Measurements from ENCODE around the gene DDB1.

The DDB1 gene

DNA sequence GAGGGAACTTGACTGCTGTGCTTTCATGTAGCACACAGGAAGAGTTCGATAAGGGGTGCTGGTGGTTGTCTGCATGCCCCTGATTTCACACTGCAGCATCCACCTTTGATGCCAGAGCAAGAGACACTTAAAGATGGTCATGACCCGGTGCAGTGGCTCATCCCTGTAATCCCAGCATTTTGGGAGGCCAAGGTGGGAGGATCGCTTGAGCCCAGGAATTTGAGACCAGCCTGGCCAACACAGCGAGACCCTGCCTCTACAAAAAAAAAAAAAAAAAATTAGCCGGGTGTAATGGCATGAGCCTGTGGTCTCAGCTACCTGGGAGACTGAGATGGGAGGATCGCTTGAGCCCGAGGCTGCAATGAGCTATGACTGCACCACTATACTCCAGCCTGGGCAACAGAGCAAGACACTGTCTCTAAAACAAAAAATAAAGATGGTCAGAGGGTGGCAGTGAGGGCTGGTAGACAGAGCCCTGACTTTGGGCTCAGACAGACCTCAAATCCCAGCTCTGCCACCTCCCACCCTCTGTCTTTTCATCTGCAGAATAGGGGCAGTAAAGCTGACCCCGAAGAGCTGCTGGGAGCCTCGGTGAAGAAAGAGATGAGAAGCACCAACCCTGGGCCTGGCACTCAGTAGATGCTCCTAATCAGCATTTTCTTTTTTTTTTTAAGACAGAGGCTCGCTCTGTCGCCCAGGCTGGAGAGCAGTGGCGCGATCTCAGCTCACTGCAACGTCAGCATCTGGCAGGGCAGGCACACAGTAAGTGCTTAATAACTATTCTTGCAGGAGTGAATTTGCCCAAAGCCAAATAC is 55.5 kb downstream of the DDB1 start:
- H3K9ac ChIP-seq (ENCODE audit: low read depth, low read length): no peak overlapping the region
- no peak overlapping the region for H3K4me3 ChIP-seq (ENCODE audit: low read length)
- 0 out of 2 replicates have a peak, but pooled peaks cover 5% of the 10 kb centered on the region for H3K27me3 ChIP-seq (ENCODE audit: insufficient read depth, low read length)
- H3K36me3 ChIP-seq (ENCODE audit: insufficient read depth, low read length): peaks cover 30% of the 10 kb centered on the region; the same call in 1 of the 2 replicates
- H3K4me1 ChIP-seq (ENCODE audit: insufficient read depth, low read length): peaks cover 13% of the 10 kb centered on the region
- H3K9me3 ChIP-seq (ENCODE audit: insufficient read depth, low read depth, low read length): no peaks in the 10 kb centered on the region
- 81% methylated on average over 14 of the region's 14 CpGs for WGBS
- H3K27ac ChIP-seq (ENCODE audit: low read depth, low read length): no peak overlapping the region

DNA sequence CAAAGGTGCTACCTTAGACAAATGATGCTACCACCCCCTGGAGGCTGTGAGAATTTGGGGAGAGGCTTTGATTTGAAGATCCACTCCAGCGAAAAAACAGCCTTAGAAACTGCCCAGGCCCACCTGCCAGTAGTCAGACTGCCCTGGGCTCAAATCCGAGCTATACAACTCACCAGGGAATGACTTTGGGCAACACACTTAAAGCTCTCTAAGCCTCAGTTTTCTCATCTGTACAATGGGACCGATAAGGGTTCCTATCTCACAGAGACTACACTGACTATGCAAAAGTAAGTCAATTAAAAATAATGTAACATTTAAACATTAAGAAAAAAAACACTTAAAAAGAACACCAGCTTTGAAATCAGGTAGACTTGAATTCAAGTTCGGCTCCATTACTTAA is 57.7 kb downstream of the DDB1 start:
- H3K9ac ChIP-seq (ENCODE audit: low read depth, low read length): no peak overlapping the region
- no peaks in the 10 kb centered on the region for H3K9me3 ChIP-seq (ENCODE audit: insufficient read depth, low read depth, low read length)
- peaks cover 11% of the 10 kb centered on the region for H3K4me1 ChIP-seq (ENCODE audit: insufficient read depth, low read length)
- 91% methylated on average over 4 of the region's 4 CpGs for WGBS
- H3K36me3 ChIP-seq (ENCODE audit: insufficient read depth, low read length): peaks cover 37% of the 10 kb centered on the region; the same call in 1 of the 2 replicates
- 0 out of 2 replicates have a peak, but pooled peaks cover 5% of the 10 kb centered on the region for H3K27me3 ChIP-seq (ENCODE audit: insufficient read depth, low read length)
- H3K27ac ChIP-seq (ENCODE audit: low read depth, low read length): no peak overlapping the region
- H3K4me3 ChIP-seq (ENCODE audit: low read length): no peak overlapping the region

DNA sequence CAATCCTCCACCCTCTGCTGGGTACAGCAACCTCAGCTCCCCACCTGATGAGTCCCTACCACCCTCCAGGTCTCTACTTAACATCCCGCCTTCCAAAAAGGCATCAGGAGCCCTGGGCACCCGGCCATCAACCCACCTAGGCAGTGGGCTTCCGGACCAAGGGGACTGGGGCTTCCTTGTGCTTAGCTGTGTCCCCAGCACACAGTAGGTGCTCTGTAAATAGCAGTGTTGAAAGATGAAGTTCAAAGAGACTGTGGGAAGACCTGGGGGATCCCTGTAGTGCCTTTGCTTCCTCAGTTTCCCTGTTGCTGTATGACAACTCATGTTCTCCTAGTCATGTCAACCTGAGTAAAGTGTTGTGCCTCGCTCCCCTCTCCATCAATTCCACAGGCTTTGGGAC is 58.8 kb downstream of the DDB1 start:
- WGBS: 94% methylated on average over 4 of the region's 4 CpGs
- H3K9ac ChIP-seq (ENCODE audit: low read depth, low read length): no peak overlapping the region; the same call in 1 of the 2 replicates
- H3K4me3 ChIP-seq (ENCODE audit: low read length): no peak overlapping the region
- H3K4me1 ChIP-seq (ENCODE audit: insufficient read depth, low read length): peaks cover 8% of the 10 kb centered on the region
- H3K27me3 ChIP-seq (ENCODE audit: insufficient read depth, low read length): 0 out of 2 replicates have a peak, but pooled peaks cover 5% of the 10 kb centered on the region
- H3K36me3 ChIP-seq (ENCODE audit: insufficient read depth, low read length): peaks cover 36% of the 10 kb centered on the region; the same call in 1 of the 2 replicates
- H3K27ac ChIP-seq (ENCODE audit: low read depth, low read length): no peak overlapping the region
- H3K9me3 ChIP-seq (ENCODE audit: insufficient read depth, low read depth, low read length): no peaks in the 10 kb centered on the region

DNA sequence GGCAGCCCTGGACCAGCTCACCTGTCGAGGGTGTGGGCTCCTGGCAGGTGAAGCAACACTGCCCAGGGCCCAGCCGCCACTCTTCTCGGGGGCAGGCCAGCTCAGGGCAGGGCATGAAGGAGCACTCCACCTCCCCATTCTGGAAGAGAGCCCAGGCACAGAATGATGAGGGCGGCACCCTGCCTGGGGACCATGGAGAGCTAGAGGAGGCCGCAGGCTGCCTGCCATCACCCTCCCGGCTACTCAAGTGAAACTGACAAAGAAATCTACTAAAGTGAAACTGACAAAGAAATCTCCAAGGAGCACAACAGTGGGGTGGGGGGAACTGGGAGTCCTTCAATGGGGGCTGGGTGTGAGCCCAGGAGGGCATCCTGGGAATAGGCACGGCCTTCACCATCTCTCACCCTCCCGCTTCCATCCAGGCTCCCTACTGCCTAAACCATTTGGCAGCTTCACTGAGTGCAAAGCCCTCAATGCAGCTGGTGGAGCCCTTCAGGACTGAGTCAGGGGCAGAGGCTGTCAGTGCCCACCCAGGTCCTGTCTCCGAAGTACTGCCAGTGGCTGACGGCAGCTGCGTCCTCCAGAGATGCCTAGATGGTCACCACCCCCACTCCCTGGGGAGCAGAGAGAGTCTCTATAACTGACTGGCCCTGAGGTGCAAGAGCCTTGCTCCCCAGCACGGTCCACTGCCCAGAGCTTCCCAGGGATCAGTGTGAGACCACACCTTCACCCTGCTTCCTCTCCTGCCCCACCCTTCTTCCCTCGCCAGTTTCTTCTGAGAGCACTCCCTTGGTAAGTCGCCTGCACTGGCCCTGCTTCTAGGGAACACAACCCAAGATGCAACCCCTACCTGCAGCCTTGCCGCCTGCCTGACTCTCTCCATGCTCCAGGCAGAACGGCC is 59.5 kb downstream of the DDB1 start:
- no peak overlapping the region for H3K27ac ChIP-seq (ENCODE audit: low read depth, low read length)
- WGBS: 92% methylated on average over 16 of the region's 16 CpGs

DNA sequence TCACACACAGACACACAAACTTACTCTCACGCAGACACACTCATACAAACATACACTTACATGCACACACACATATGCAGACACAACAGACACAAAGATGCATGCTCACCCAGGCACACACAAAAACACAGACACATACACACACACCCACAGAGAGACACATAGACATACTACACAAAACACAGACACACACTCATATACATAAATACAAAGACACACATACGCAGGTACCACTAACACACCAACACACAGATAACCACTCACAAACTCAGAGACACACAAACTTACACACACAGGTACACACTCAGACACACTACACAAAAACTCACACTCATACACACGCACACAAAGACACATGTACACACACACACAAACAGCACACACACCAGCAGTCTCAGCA is 60.2 kb downstream of the DDB1 start:
- H3K9me3 ChIP-seq (ENCODE audit: insufficient read depth, low read depth, low read length): no peaks in the 10 kb centered on the region
- no peak overlapping the region for H3K9ac ChIP-seq (ENCODE audit: low read depth, low read length)
- peaks cover 29% of the 10 kb centered on the region; the same call in 1 of the 2 replicates for H3K36me3 ChIP-seq (ENCODE audit: insufficient read depth, low read length)
- H3K27me3 ChIP-seq (ENCODE audit: insufficient read depth, low read length): no peaks in the 10 kb centered on the region
- 93% methylated on average over 3 of the region's 3 CpGs for WGBS
- no peak overlapping the region for H3K4me3 ChIP-seq (ENCODE audit: low read length)
- H3K4me1 ChIP-seq (ENCODE audit: insufficient read depth, low read length): 0 out of 2 replicates have a peak, but pooled peaks cover under 1% of the 10 kb centered on the region
- H3K27ac ChIP-seq (ENCODE audit: low read depth, low read length): no peak overlapping the region

More for the DNA sequence above, 59.5 kb downstream of the DDB1 start:
- peaks cover 7% of the 10 kb centered on the region for H3K4me1 ChIP-seq (ENCODE audit: insufficient read depth, low read length)
- H3K27me3 ChIP-seq (ENCODE audit: insufficient read depth, low read length): 0 out of 2 replicates have a peak, but pooled peaks cover 5% of the 10 kb centered on the region
- peaks cover 34% of the 10 kb centered on the region; the same call in 1 of the 2 replicates for H3K36me3 ChIP-seq (ENCODE audit: insufficient read depth, low read length)
- no peak overlapping the region for H3K4me3 ChIP-seq (ENCODE audit: low read length)
- H3K9me3 ChIP-seq (ENCODE audit: insufficient read depth, low read depth, low read length): no peaks in the 10 kb centered on the region
- H3K9ac ChIP-seq (ENCODE audit: low read depth, low read length): no peak overlapping the region; the same call in 1 of the 2 replicates

DNA sequence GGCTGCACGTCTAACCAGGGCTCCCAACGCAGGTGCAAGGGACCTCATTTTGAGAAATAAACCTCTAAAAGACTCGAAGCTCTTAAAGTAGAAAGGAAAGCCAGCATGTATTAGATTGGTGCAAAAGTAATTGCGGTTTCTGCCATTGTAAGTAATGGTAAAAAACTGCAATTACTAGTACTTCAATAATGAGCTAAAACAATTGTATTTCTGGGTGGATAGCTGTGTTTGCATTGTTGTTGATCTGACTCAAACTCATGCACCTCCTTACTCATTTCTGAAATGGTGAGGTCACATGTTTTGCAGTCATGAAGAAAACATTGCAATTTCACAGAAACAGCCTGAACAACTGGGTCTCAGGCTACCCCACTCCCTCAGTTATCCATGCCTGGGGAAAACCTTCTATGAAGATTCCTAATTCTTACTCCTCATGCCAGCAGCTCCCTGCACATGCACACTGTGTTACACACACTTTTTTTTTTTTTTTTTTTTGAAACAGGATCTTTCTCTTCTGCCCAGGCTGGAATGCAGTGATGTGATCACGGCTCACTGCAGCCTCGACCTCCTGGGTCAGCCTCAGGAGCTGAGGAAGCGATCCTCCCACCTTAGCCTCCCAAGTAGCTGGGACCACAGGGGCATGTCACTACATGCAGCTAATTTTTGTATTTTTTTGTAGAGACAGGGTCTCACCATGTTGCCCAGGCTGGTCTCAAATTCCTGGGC is 62.4 kb downstream of the DDB1 start:
- WGBS: 91% methylated on average over 7 of the region's 7 CpGs
- Histone ChIP-seq H3K9me3 (ENCODE audit: insufficient read depth, low read depth, low read length) (no peaks in the 10 kb centered on the region), H3K27ac (ENCODE audit: low read depth, low read length) (no peak overlapping the region), H3K9ac (ENCODE audit: low read depth, low read length) (no peak overlapping the region), H3K4me3 (ENCODE audit: low read length) (no peak overlapping the region), H3K36me3 (ENCODE audit: insufficient read depth, low read length) (peaks cover 32% of the 10 kb centered on the region; the same call in 1 of the 2 replicates), H3K27me3 (ENCODE audit: insufficient read depth, low read length) (no peaks in the 10 kb centered on the region), H3K4me1 (ENCODE audit: insufficient read depth, low read length) (no peaks in the 10 kb centered on the region)

DNA sequence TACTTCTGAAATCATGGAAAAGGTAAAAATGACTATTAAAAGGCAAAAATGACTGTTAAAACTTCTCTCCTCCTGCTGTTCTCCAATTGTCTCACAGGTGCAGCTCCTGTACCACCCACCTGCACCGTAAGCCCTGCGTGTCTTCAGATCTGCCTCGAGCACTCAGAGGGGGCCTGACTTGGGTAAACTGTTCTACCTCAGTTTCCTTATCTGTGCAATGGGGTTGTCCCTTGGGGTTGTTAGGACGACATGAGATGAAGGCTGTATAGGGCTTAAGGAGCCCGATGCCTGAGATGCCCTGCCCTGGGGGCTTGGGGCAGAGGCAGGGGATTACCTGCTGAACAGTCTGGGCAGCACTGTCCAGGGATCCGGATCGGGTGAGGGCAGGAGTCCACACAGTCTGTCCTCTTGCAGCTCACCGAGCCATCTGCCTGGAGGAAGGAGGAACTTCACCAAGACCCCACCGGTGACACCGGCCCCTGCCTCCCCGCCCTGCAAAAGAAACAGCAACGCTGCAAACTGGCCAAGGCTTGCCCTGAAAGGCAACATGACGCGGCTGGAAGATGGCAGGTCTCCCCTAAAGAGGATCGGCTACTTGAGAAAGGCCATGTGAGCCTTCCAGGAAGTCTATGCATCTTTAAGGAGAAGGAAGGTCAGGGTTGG is 64.2 kb downstream of the DDB1 start:
- 95% methylated on average over 15 of the region's 15 CpGs for WGBS
- H3K27me3 ChIP-seq (ENCODE audit: insufficient read depth, low read length): no peaks in the 10 kb centered on the region
- no peak overlapping the region for H3K27ac ChIP-seq (ENCODE audit: low read depth, low read length)
- H3K9me3 ChIP-seq (ENCODE audit: insufficient read depth, low read depth, low read length): no peaks in the 10 kb centered on the region
- no peak overlapping the region for H3K9ac ChIP-seq (ENCODE audit: low read depth, low read length)
- no peak overlapping the region for H3K4me3 ChIP-seq (ENCODE audit: low read length)
- peaks cover 17% of the 10 kb centered on the region; the same call in 1 of the 2 replicates for H3K36me3 ChIP-seq (ENCODE audit: insufficient read depth, low read length)
- no peaks in the 10 kb centered on the region for H3K4me1 ChIP-seq (ENCODE audit: insufficient read depth, low read length)

DNA sequence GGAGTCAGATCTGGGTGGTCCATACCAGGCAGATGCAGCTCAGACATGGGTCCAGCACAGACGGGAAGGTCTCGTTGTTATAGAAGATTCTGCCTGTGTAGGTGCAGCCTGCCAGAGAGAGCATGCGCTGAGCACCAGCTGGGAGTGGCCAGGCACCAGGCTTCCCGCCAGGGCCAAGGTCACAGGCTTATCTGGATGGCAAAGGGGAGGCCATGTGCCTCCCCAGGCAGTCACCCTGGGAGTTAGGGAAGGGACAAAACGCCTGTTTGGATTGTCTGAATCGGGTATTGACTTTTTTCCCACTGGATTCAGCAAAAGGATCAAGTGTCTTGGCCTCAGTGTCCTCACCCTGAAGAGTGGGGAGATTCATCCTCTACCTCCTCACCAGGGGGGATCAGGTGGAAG is 65.5 kb downstream of the DDB1 start:
- Histone ChIP-seq H3K27ac (ENCODE audit: low read depth, low read length) (no peak overlapping the region), H3K4me1 (ENCODE audit: insufficient read depth, low read length) (no peaks in the 10 kb centered on the region), H3K4me3 (ENCODE audit: low read length) (no peak overlapping the region), H3K9me3 (ENCODE audit: insufficient read depth, low read depth, low read length) (no peaks in the 10 kb centered on the region), H3K9ac (ENCODE audit: low read depth, low read length) (no peak overlapping the region), H3K27me3 (ENCODE audit: insufficient read depth, low read length) (no peaks in the 10 kb centered on the region), H3K36me3 (ENCODE audit: insufficient read depth, low read length) (peaks cover 21% of the 10 kb centered on the region)
- 86% methylated on average over 6 of the region's 6 CpGs for WGBS

DNA sequence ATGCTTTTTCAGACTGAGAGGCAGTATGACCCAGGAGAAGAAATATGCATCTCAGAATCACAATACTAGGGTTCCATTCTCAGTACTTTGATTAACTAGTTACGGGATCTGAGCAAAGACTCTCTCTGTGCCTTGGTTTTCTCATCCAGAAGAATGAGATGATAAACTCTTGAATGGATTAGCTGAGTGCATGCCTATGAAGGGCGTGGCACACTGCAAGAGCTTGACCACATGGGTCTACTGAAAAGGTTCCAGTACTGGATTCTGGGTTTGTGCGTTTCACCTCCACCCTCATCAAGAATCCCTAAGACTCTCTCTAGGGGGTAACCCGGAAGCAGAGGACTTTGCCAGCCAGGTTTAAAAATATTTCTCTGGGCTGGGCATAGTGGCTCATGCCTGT is 66.3 kb downstream of the DDB1 start:
- no peaks in the 10 kb centered on the region for H3K9me3 ChIP-seq (ENCODE audit: insufficient read depth, low read depth, low read length)
- no peak overlapping the region for H3K9ac ChIP-seq (ENCODE audit: low read depth, low read length)
- H3K36me3 ChIP-seq (ENCODE audit: insufficient read depth, low read length): peaks cover 14% of the 10 kb centered on the region
- no peaks in the 10 kb centered on the region for H3K4me1 ChIP-seq (ENCODE audit: insufficient read depth, low read length)
- H3K27ac ChIP-seq (ENCODE audit: low read depth, low read length): no peak overlapping the region
- whole genome bisulfite sequencing: 93% methylated on average over 4 of the region's 4 CpGs
- H3K27me3 ChIP-seq (ENCODE audit: insufficient read depth, low read length): no peaks in the 10 kb centered on the region
- no peak overlapping the region for H3K4me3 ChIP-seq (ENCODE audit: low read length)

DNA sequence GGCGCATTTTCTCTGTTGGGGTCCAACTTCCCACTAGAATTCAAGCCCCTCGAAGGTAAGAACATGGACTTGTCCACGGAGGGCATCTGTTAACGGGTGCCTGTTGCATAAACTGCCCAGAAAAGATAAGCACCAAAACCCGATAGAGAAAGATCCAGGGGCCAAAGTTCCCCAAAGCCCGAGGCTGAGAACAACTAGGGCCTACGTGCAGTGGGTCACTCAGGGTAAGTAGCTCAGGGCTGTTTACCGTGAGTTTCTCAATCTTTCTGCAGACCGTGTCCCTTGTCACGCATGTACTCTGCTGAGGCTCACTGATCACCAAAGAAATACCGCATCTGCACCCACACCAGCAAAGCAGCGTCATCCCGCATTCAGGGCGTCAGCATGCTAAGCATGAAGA is 67.5 kb downstream of the DDB1 start:
- Histone ChIP-seq H3K36me3 (ENCODE audit: insufficient read depth, low read length) (peaks cover 8% of the 10 kb centered on the region; the same call in 1 of the 2 replicates), H3K27ac (ENCODE audit: low read depth, low read length) (no peak overlapping the region), H3K4me3 (ENCODE audit: low read length) (no peak overlapping the region), H3K27me3 (ENCODE audit: insufficient read depth, low read length) (no peaks in the 10 kb centered on the region), H3K4me1 (ENCODE audit: insufficient read depth, low read length) (no peaks in the 10 kb centered on the region), H3K9ac (ENCODE audit: low read depth, low read length) (no peak overlapping the region), H3K9me3 (ENCODE audit: insufficient read depth, low read depth, low read length) (no peaks in the 10 kb centered on the region)
- WGBS: 95% methylated on average over 14 of the region's 14 CpGs

Measured in HUES64 (cell line).